Keratinocyte (primary cell): ENCODE results near the gene WDR11. TPM values are rescaled to one million over a fixed set of nuclear protein-coding genes. Genes with fewer than 3 reads are reported as not detected.

Experiments
- DNase-seq: peaks from one replicate; pipeline ENCODE4 v3.0.0-alpha.2; 2011; ENCODE audit warnings: low read depth, missing footprints, low spot score
- FAIRE-seq: peaks from 2 replicates; lab custom pipeline; 2011; peaks lifted over from hg19 to GRCh38; lab: Jason Lieb, UNC
- H2AFZ ChIP-seq: 2 replicates; pipeline ENCODE4 v1.6.0; 2012; ENCODE audit warnings: low read length, control low read depth, inconsistent platforms; ENCODE audit not compliant: control insufficient read depth
- H3K27ac ChIP-seq: 2 replicates; pipeline ENCODE4 v1.5.1; 2011; ENCODE audit warnings: low read length; ENCODE audit not compliant: control insufficient read depth, insufficient read depth
- H3K27me3 ChIP-seq: 3 replicates; pipeline ENCODE4 v1.6.0; 2011; ENCODE audit warnings: low read length; ENCODE audit not compliant: control insufficient read depth, insufficient read depth; ENCODE audit errors: extremely low read depth
- H3K36me3 ChIP-seq, 2 experiments: 2 replicates in 1 of 2; 3 replicates in 1 of 2; pipeline ENCODE4 v1.5.1; 2011; ENCODE audit warnings: low read length in 2 of 2, mild to moderate bottlenecking in 1 of 2; ENCODE audit not compliant: control insufficient read depth in 2 of 2, insufficient read depth in 2 of 2; ENCODE audit errors: extremely low read depth in 1 of 2
- H3K4me1 ChIP-seq: 3 replicates; pipeline ENCODE4 v1.5.1; 2011; ENCODE audit warnings: low read length; ENCODE audit not compliant: control insufficient read depth, insufficient read depth; ENCODE audit errors: extremely low read depth
- H3K4me2 ChIP-seq: 3 replicates; pipeline ENCODE4 v1.6.0; 2011; ENCODE audit warnings: low read depth, low read length; ENCODE audit not compliant: control insufficient read depth, insufficient read depth; ENCODE audit errors: extremely low read depth
- H3K4me3 ChIP-seq, 3 experiments: fragments of 200-600 bp in 1 of 3; sonication (generic) in 1 of 3; 2 replicates in 2 of 3; 3 replicates in 1 of 3; pipeline ENCODE4 v1.5.1; 2011 to 2016; ENCODE audit warnings: low read length in 3 of 3, mild to moderate bottlenecking in 3 of 3, control low read depth in 2 of 3, inconsistent platforms in 1 of 3, low read depth in 1 of 3, mixed read lengths in 1 of 3, mixed run types in 1 of 3, moderate library complexity in 1 of 3; ENCODE audit not compliant: control insufficient read depth in 2 of 3, insufficient read depth in 2 of 3; ENCODE audit errors: extremely low read depth in 1 of 3
- H3K79me2 ChIP-seq: 2 replicates; pipeline ENCODE4 v1.6.0; 2012; ENCODE audit warnings: low read length; ENCODE audit not compliant: control insufficient read depth, insufficient read depth
- H3K9ac ChIP-seq: 3 replicates; pipeline ENCODE4 v1.6.0; 2011; ENCODE audit warnings: low read length; ENCODE audit not compliant: control insufficient read depth, insufficient read depth; ENCODE audit errors: extremely low read depth
- H3K9me1 ChIP-seq: 3 replicates; pipeline ENCODE4 v1.6.0; 2011; ENCODE audit warnings: low read length; ENCODE audit not compliant: control insufficient read depth, insufficient read depth; ENCODE audit errors: extremely low read depth
- H3K9me3 ChIP-seq: 2 replicates; pipeline ENCODE4 v1.5.1; 2012; ENCODE audit warnings: low read depth, low read length; ENCODE audit not compliant: control insufficient read depth
- H4K20me1 ChIP-seq: 3 replicates; pipeline ENCODE4 v1.6.0; 2011; ENCODE audit warnings: low read length; ENCODE audit not compliant: control insufficient read depth, insufficient read depth; ENCODE audit errors: extremely low read depth
- EZH2 ChIP-seq: IDR thresholded peaks from one replicate; pipeline ENCODE4 v1.6.1; 2012; ENCODE audit warnings: inconsistent platforms, mild to moderate bottlenecking, low read length, moderate library complexity
- dilution Hi-C: fragments of 300-500 bp; cut with MboI; formaldehyde crosslinking; loops from one replicate; pipeline ENCODE4 v1.7.0; 2020; ENCODE audit warnings: low sequenced_read_pairs; ENCODE audit not compliant: extremely low pct_ligation_motif_present
- polyA plus RNA-seq, 5 experiments: library from polyadenylated mRNA; depleted of rRNA in 3 of 5; stranded (reverse) in 3 of 5; stranded (forward) in 1 of 5; unstranded in 1 of 5; fragments of >200 nt; gene quantifications; 1 replicate in 1 of 5; 2 replicates in 3 of 5; 3 replicates in 1 of 5; pipeline versions ENCODE4 v1.2.1 to v1.2.3, GENCODE V29; 2011 to 2012; ENCODE audit warnings: missing spikeins in 2 of 5, low read depth in 1 of 5, low replicate concordance in 1 of 5
- TF ChIP-seq, protein P1 (sequence below), 3 experiments: IDR thresholded peaks in 1 of 3; conservative IDR thresholded peaks in 1 of 3; optimal IDR thresholded peaks in 1 of 3; 2 replicates in 2 of 3; 3 replicates in 1 of 3; pipeline versions ENCODE3 to v1.5.1; 2011; ENCODE audit warnings: low read length in 3 of 3, mild to moderate bottlenecking in 3 of 3, moderate library complexity in 2 of 3, control low read depth in 1 of 3, inconsistent platforms in 1 of 3; ENCODE audit not compliant: insufficient read depth in 2 of 3; ENCODE audit errors: extremely low read depth in 1 of 3

Gene WDR11
- polyA plus RNA-seq, 1 donor (not counting 4 experiments of a cell fraction or from before 2014, with no cell fraction given) = 79.2 TPM

DNA sequence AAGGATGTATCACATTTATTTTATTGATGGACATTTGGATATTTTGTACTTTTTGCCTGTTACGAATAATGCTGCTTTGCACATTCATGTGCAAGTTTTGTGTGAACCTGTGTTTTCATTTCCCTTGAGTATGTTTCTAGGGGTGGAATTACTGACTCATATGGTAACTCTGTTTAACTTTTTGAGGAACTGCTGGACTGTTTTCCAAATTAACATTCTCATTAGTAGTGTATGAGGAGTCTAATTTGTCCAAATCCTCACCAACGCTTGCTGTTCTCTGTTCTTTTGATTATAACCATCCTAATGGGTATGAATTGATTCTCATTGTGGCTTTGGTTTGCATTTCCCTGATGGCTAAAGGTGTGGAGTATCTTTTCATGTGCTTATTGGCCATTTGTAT is 3.2 kb downstream of the WDR11 start:
- FAIRE-seq = no peak
- no peak for TF ChIP-seq EZH2
- TF ChIP-seq, protein P1, sequence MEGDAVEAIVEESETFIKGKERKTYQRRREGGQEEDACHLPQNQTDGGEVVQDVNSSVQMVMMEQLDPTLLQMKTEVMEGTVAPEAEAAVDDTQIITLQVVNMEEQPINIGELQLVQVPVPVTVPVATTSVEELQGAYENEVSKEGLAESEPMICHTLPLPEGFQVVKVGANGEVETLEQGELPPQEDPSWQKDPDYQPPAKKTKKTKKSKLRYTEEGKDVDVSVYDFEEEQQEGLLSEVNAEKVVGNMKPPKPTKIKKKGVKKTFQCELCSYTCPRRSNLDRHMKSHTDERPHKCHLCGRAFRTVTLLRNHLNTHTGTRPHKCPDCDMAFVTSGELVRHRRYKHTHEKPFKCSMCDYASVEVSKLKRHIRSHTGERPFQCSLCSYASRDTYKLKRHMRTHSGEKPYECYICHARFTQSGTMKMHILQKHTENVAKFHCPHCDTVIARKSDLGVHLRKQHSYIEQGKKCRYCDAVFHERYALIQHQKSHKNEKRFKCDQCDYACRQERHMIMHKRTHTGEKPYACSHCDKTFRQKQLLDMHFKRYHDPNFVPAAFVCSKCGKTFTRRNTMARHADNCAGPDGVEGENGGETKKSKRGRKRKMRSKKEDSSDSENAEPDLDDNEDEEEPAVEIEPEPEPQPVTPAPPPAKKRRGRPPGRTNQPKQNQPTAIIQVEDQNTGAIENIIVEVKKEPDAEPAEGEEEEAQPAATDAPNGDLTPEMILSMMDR (optimal IDR thresholded peaks at IDR 0.05 in 1 of 3, IDR thresholded peaks at IDR 0.05 in 1 of 3, conservative IDR thresholded peaks at IDR 0.05 in 1 of 3; ENCODE audit: extremely low read depth in 1 of 3, insufficient read depth in 2 of 3, low read length in 3 of 3) = no peak
- dilution Hi-C loops = no loop called here
- no peak overlapping the region for H3K9ac ChIP-seq
- H3K4me2 ChIP-seq = no peak overlapping the region
- H3K4me1 ChIP-seq = peaks cover 8% of the 10 kb centered on the region
- no peaks in the 10 kb centered on the region for H3K27me3 ChIP-seq
- H3K9me3 ChIP-seq = no peaks in the 10 kb centered on the region
- peaks cover 3 to 4% of the 10 kb centered on the region in 2 experiments for H3K36me3 ChIP-seq
- no peak overlapping the region for H3K27ac ChIP-seq
- no peak overlapping the region for H3K4me3 ChIP-seq
- no peaks in the 10 kb centered on the region for H4K20me1 ChIP-seq
- no peak overlapping the region for H2AFZ ChIP-seq
- no peaks in the 10 kb centered on the region for H3K9me1 ChIP-seq
- peaks cover 50% of the 10 kb centered on the region for H3K79me2 ChIP-seq
- DNase-seq = no peak

DNA sequence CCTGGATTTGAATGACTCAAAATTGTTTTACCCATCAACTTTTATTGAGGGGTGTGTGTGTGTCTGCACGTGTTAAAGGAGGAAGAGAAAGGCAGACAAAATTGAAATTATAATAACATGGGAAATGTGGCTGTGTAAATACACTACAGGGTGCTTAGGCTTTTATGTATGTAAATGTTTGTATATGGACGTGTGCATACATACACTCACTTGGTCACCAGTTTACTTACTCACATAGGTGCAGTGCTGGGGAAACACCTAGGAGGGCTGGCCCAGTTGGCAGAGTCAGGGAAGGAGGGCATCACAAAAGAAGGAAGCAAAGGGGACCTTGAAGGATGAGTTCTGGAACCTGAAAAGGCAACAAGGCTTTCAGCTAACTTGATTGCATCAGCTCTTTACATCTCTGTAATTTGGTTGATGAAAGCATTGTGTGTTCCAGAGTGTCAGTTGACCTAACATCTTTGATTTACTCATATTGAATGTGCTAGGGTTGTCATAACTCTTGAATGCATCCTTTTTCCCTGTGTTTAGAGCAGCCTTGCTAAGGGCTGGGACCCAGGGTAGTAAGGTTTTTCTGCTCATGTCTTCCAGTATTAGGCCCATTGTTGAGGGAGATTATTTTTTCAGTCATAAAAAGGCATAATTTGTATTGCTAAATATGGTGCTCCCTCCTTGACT is 10.2 kb downstream of the WDR11 start:
- H3K4me3 ChIP-seq = no peak overlapping the region
- H3K79me2 ChIP-seq = peaks cover 6% of the 10 kb centered on the region
- TF ChIP-seq EZH2 = no peak
- TF ChIP-seq, protein P1 (optimal IDR thresholded peaks at IDR 0.05 in 1 of 3, IDR thresholded peaks at IDR 0.05 in 1 of 3, conservative IDR thresholded peaks at IDR 0.05 in 1 of 3; ENCODE audit: extremely low read depth in 1 of 3, insufficient read depth in 2 of 3, low read length in 3 of 3) = no peak
- no peak overlapping the region for H2AFZ ChIP-seq
- FAIRE-seq = no peak
- no peaks in the 10 kb centered on the region for H3K27me3 ChIP-seq
- no peak for DNase-seq
- no peak overlapping the region for H3K27ac ChIP-seq
- H3K4me2 ChIP-seq = no peak overlapping the region
- H3K9me3 ChIP-seq = no peaks in the 10 kb centered on the region
- no peaks in the 10 kb centered on the region for H4K20me1 ChIP-seq
- dilution Hi-C loops = no loop called here
- no peaks in the 10 kb centered on the region for H3K9me1 ChIP-seq
- peaks cover 10 to 13% of the 10 kb centered on the region in 2 experiments for H3K36me3 ChIP-seq
- H3K9ac ChIP-seq = no peak overlapping the region
- no peaks in the 10 kb centered on the region for H3K4me1 ChIP-seq
